Activated T-helper 17 cell treated with anti-CD3 and anti-CD28 coated beads, Interleukin-2, amount 50 U/mL, for 72 hours (primary cell): ENCODE results near the gene LTBP4. TPM values are rescaled to one million over a fixed set of nuclear protein-coding genes. Genes with fewer than 3 reads are reported as not detected.
"Not testable (repeated sequence)": the region's sequence is repeated elsewhere in the genome, so short reads cannot be mapped to it uniquely, and the experiment has no call there.

Experiments
- ATAC-seq: fragments of 150-1000 bp; cut with Tn5 transposase; replicated peaks from 2 replicates; pipeline ENCODE4 v1.10.0; 2021; ENCODE audit warnings: mild to moderate bottlenecking, moderate library complexity
- H3K27ac Mint-ChIP-seq: one replicate; pipeline ENCODE4 v1.8.0; 2022; ENCODE audit warnings: mixed read lengths
- H3K27me3 Mint-ChIP-seq: one replicate; pipeline ENCODE4 v1.8.0; 2022; ENCODE audit warnings: mixed read lengths
- H3K36me3 Mint-ChIP-seq: one replicate; pipeline ENCODE4 v1.8.0; 2022; ENCODE audit warnings: low read depth, mild to moderate bottlenecking, mixed read lengths
- H3K4me1 Mint-ChIP-seq: one replicate; pipeline ENCODE4 v1.8.0; 2022; ENCODE audit warnings: mixed read lengths
- H3K4me3 Mint-ChIP-seq: one replicate; pipeline ENCODE4 v1.8.0; 2022; ENCODE audit warnings: mild to moderate bottlenecking, mixed read lengths
- H3K9me3 Mint-ChIP-seq: one replicate; pipeline ENCODE4 v1.8.0; 2022; ENCODE audit warnings: mixed read lengths
- total RNA-seq, 2 donors: library from RNA; stranded (reverse); gene quantifications; one replicate each; pipeline ENCODE4 v1.2.3, GENCODE V29; 2022

Gene LTBP4
- total RNA-seq, 2 donors from 2014 or later, result 117 to 331 TPM

DNA sequence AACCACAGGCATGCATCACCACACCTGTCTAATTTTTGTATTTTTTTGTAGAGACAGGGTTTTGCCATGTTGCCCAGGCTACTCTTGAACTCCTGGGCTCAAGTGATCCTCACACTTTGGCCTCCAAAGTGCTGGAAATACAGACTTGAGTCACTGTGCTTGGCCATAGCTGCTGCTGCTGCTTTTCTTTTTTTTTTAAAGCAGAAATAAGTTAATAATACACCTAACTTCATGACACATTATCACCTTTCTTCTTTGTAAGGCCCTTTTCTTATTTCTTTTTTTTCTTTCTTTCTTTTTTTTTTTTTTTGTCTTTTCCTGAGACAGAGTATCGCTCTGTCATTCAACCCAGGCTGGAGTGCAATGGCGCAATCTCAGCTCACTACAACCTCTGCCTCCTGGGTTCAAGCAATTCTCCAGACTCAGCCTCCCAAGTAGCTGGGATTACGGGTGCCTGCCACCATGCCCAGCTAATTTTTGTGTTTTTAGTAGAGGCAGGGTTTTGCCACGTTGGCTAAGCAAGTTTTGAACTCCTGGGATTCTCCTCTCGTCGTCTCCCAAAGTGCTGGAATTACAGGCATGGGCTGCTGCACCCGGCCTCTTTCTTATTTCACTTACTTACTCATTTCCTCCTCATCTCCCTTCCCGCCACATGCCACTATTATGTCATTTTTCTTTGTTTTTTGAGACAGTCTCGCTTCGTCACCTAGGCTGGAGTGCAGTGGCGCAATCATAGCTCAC, 15.8 kb upstream of the LTBP4 start:
- Mint-ChIP-seq H3K36me3 (peaks cover 82% of the 10 kb centered on the region), H3K4me3 (no peak overlapping the region), H3K27ac (peak overlapping the region; percentile 66), H3K9me3 (no peaks in the 10 kb centered on the region), H3K27me3 (no peaks in the 10 kb centered on the region), H3K4me1 (peaks cover 9% of the 10 kb centered on the region)
- ATAC-seq, result peak; percentile 57

DNA sequence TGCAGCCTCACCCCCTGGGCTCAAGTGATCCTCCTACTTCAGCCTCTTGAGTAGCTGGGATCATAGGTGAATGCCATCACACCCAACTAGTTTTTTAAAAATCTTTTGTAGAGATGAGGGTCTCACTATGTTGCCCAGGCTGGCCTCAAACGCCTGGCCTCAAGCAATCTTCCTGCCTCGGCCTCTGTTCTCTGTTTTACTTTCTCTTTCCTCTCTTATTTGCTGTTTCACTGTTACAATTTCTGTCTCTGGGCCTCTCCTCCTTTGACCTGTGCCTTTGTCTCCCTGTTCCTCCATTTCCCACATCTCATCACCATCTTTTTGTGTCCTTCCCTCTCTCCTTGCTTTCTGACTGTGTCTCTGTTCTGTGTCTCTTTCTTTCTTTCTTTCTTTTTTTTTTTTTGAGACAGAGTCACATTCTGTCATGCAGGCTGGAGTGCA, 15.2 kb upstream of the LTBP4 start:
- Mint-ChIP-seq H3K36me3 (peaks cover 76% of the 10 kb centered on the region), H3K9me3 (no peaks in the 10 kb centered on the region), H3K27me3 (no peaks in the 10 kb centered on the region), H3K4me3 (no peak overlapping the region), H3K4me1 (peaks cover 9% of the 10 kb centered on the region), H3K27ac (peak overlapping the region; percentile 66)
- no peak for ATAC-seq

DNA sequence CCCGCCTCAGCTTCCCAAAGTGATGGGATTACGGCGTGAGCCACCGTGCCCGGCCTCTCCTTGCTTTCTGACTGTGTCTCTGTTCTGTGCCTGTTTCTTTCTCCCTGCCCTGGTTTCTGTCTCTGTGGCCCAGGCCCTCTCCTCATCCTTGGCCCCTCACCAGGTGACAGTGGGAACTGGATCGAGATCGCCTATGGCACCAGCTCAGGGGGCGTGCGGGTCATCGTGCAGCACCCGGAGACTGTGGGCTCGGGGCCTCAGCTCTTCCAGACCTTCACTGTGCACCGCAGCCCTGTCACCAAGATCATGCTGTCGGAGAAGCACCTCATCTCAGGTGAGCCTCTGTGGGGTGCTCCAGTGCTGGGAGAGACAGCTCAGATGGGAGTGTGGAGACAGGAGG, 14.6 kb upstream of the LTBP4 start:
- Mint-ChIP-seq H3K27ac (peak overlapping the region; percentile 66), H3K27me3 (no peaks in the 10 kb centered on the region), H3K4me3 (no peak overlapping the region), H3K4me1 (peaks cover 9% of the 10 kb centered on the region), H3K36me3 (peaks cover 70% of the 10 kb centered on the region), H3K9me3 (no peaks in the 10 kb centered on the region)
- ATAC-seq, result no peak

DNA sequence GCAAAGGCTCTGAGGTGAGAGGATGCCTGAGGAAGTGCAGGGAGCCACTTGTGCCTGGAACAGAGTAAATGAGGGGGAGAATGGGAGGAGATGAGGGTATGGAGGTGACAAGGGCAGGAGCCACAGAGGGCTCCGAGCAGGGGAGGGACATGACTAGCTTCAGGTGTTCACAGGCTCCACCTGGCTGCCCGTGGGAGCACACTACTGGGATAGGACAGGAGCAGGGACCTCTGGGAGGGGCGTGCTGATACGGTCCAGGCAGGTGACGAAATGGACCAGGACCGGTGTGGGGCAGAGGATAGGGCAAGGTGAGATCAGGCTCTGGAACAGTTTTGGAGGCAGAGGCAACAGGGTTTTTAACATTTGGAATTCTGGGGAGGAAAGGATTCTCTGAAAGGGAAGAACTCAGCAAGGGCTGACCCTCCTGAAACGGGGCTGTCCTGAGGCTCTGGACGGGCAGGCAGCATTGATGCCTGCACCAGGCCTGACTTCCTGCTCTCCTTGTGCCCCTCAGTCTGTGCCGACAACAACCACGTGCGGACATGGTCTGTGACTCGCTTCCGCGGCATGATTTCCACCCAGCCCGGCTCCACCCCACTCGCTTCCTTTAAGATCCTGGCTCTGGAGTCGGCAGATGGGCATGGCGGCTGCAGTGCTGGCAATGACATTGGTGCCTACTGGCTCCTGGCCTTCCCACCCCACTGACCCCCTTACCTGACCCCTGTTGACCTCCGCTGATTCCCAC, 12.9 kb upstream of the LTBP4 start:
- Mint-ChIP-seq H3K36me3 (peaks cover 55% of the 10 kb centered on the region), H3K27me3 (no peaks in the 10 kb centered on the region), H3K27ac (peak overlapping the region; percentile 52), H3K9me3 (no peaks in the 10 kb centered on the region), H3K4me3 (no peak overlapping the region), H3K4me1 (peaks cover 5% of the 10 kb centered on the region)
- ATAC-seq, result no peak

DNA sequence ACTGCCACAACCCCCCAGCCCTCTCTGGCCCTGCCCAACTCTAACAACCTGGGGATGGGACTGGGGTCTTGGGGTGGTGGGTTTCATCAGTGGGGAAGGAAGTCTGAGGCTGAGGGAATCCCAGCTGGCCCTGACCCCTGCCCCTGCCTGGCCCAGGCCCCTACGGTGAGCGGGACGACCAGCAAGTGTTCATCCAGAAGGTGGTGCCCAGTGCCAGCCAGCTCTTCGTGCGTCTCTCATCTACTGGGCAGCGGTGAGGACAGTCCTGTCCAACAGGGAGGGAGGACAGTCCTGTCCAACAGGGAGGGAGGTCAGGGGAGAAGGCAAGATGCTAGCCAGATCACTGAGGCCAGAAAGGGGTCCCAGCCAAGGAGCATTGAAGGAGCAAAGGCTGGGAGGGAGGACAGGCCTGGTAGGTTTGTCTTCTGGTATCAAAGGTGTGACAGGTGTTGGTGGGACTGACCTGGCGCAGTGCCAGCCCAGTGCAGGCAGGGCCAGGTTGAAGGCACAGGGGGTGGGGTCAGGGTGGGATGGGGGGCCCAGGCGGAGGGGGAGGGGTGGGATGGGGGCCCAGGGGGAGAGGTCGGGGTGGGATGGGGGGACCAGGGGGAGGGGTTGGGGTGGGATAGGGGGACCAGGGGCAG, 12.1 kb upstream of the LTBP4 start:
- Mint-ChIP-seq H3K36me3 (peaks cover 48% of the 10 kb centered on the region), H3K4me1 (peaks cover 5% of the 10 kb centered on the region), H3K27ac (peak overlapping the region; percentile 7), H3K4me3 (no peak overlapping the region), H3K27me3 (no peaks in the 10 kb centered on the region), H3K9me3 (no peaks in the 10 kb centered on the region)
- no peak for ATAC-seq

DNA sequence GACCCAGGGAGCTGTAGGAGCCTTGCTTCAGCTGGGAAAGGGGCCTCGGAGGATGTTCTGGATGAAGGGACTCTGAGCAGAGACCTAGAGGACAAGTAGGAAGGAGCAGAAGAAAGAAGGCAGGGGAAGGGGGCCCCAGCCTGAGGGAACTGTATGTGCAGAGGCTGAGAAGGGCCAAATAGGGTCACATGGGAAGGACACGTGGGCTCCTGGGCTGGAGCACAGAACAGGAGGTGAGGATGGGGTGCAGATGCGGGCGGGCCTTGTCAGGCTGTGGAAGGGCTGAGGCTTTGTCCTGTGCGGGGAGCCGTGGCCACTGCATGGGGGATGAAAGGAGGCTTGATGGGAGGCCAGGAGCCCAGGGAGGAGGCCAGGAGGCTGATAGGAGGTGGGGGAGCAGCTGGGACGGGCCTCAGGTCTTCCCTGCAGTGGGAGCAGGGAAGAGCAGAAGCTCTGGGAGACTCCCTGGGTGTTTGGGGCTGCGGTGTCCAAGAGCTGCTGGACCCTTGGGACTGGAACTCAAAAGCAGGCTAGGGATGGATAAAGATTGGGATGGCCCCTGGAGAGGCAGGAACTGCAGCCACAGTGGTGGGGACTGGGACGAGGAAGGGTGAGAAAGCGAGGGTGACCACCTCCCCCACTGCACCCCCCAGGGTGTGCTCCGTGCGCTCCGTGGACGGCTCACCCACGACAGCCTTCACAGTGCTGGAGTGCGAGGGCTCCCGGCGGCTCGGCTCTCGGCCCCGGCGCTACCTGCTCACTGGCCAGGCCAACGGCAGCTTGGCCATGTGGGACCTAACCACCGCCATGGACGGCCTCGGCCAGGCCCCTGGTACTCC, 11.4 kb upstream of the LTBP4 start:
- ATAC-seq, result no peak
- peaks cover 40% of the 10 kb centered on the region for H3K36me3 Mint-ChIP-seq
- peaks cover 13% of the 10 kb centered on the region for H3K4me1 Mint-ChIP-seq
- no peak overlapping the region for H3K4me3 Mint-ChIP-seq
- no peaks in the 10 kb centered on the region for H3K27me3 Mint-ChIP-seq
- no peaks in the 10 kb centered on the region for H3K9me3 Mint-ChIP-seq
- H3K27ac Mint-ChIP-seq, result peak overlapping the region; percentile 7

DNA sequence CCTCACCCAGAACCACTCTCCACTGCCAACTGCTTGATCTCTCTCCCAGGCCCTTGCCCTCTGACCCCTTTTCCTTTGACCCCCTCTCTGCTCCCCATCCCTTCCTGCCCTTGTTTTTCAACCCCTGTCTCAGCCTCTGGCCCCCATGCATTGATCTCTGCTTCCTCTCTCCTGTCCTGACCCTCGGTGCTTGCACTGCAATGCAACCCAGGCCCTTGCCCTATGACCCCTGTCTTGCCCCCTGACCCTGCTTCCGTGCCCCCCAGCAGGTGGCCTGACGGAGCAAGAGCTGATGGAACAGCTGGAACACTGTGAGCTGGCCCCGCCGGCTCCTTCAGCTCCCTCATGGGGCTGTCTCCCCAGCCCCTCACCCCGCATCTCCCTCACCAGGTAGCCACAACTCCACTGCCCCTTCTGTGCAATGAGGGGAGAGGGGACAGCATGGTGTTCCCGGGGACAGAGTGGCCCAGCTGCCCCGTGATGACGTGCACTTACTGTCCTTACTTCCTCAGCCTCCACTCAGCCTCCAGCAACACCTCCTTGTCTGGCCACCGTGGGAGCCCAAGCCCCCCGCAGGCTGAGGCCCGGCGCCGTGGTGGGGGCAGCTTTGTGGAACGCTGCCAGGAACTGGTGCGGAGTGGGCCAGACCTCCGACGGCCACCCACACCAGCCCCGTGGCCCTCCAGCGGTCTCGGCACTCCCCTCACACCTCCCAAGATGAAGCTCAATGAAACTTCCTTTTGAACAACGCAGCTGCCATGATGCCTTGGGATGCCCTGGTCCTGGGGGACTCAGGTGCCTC, 10.5 kb upstream of the LTBP4 start:
- Mint-ChIP-seq H3K27ac (no peak overlapping the region), H3K4me3 (no peak overlapping the region), H3K9me3 (no peaks in the 10 kb centered on the region), H3K36me3 (peaks cover 31% of the 10 kb centered on the region), H3K4me1 (peaks cover 16% of the 10 kb centered on the region), H3K27me3 (no peaks in the 10 kb centered on the region)
- no peak for ATAC-seq

DNA sequence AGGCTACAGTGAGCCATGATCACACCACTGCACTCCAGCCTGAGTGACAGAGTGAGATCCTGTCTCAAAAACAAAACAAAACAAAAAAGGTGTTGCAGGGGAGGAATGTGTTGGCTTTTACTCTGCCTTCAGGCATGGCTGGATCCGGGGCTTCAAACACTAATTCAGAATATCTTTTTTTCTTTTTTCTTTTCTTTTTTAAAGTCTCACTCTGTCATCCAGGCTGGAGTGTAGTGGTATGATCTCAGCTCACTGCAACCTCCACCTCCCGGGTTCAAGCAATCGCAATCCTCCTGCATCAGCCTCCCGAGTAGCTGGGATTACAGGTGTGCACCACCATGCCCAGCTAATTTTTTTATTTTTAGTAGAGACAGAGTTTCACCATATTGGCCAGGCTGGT, 9.4 kb upstream of the LTBP4 start:
- not testable (repeated sequence) for ATAC-seq, H3K27me3 Mint-ChIP-seq

DNA sequence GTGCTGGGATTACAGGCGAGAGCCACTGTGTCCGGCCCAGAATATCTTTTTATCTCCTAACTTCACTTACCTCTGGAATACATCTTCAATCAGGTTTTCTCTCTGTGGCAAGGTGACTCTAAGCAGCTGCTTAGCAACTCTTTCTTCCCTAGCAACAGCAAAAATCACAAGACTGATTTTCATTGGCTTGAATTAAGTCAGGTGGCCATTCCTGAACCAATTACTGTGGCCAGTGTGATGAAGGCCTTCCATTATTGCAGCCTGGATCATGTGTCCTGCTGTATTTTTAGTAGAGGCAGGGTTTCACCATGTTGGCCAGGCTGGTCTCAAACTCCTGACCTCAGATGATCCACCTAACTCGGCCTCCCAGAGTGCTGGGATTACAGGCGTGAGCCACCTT, 9.0 kb upstream of the LTBP4 start:
- peaks cover 11% of the 10 kb centered on the region for H3K4me1 Mint-ChIP-seq
- H3K4me3 Mint-ChIP-seq, result no peak overlapping the region
- ATAC-seq, result peak; percentile 81
- peaks cover 16% of the 10 kb centered on the region for H3K36me3 Mint-ChIP-seq
- no peaks in the 10 kb centered on the region for H3K27me3 Mint-ChIP-seq
- H3K27ac Mint-ChIP-seq, result peak overlapping the region; percentile 5
- H3K9me3 Mint-ChIP-seq, result no peaks in the 10 kb centered on the region

More for the DNA sequence above, 9.4 kb upstream of the LTBP4 start:
- Mint-ChIP-seq H3K4me1 (peaks cover 11% of the 10 kb centered on the region), H3K36me3 (peaks cover 21% of the 10 kb centered on the region), H3K27ac (peak overlapping the region; percentile 5)
- not testable (repeated sequence) for H3K4me3 Mint-ChIP-seq, H3K9me3 Mint-ChIP-seq

DNA sequence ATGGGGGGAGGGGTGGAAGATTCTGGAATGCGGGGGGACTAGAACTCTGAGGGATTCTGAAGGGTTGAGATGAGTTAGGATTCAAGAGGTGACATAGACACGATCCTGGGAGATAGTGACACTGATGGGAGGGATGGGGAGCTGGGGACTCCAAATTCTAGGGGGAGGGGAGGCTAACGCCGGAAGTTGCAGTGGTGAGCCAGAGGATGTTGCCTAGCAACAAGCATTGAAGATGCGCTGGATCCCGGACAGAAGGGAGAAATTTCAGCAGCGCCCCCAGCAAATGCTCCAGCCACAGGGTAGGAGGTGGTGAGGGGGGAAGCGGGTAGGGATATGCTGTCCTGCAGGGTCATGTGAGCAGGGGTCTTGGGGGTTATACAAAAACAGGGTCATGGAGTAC, 6.9 kb upstream of the LTBP4 start:
- Mint-ChIP-seq H3K9me3 (no peaks in the 10 kb centered on the region), H3K4me3 (no peak overlapping the region), H3K36me3 (no peaks in the 10 kb centered on the region), H3K4me1 (peaks cover 20% of the 10 kb centered on the region), H3K27me3 (peaks cover 10% of the 10 kb centered on the region), H3K27ac (peak overlapping the region; percentile 48)
- no peak for ATAC-seq

DNA sequence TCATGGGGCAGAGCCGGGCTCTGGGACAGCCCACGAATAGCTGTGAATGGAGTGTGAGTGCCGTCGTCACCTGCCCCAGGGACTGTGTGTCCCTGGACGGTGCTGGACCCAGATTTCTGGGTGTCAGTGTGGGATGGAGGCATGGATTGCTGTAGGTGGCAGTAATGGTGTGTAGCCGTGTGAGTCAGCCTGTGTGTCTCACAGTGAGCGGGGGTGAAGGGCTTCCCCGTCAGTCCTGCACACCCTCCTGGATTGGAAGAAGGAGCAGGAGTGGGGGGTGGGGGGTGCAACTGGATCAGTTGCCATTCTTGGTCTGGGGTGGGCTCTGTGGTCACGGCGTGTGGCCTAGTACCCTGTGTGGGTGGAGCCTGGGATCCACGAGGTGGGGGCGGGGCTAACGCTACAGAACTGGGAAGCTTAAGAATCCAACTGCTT, 6.5 kb upstream of the LTBP4 start:
- Mint-ChIP-seq H3K27me3 (peaks cover 13% of the 10 kb centered on the region), H3K27ac (peak overlapping the region; percentile 48), H3K4me1 (peaks cover 24% of the 10 kb centered on the region), H3K9me3 (no peaks in the 10 kb centered on the region), H3K36me3 (no peaks in the 10 kb centered on the region), H3K4me3 (no peak overlapping the region)
- peak; percentile 53 for ATAC-seq

DNA sequence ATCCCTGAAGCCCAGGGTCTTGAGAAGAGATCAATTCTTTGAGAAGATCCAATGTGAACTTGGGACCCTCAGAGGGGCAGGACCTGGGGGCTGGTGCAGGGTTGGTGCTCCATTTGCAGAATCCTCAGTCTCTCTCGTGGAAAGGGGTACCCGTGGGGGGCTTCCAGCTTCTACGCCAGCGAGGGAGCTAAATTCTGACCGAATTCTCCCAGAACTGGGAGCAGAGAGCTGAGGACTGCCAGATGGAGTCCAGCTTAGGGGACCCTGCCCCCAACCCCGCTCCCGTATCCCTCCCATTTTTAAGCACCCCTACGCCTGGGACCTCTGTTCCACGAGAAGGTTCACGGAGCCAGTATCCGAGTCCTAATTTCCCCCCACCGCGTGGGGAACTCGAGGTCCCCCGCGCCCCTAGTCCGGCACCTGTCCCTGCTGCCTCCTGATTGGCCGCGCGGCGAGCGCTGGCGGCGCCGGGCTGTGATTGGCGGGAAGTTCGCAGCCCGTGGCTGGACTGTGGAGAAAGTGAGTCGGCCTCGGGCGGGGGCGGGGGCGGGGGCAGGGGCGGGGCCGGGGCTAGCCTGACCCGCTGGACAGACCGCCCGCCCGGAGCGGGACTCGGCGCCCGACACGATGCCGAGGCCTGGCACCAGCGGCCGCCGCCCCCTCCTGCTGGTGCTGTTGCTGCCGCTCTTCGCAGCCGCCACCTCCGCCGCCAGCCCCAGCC, 4.4 kb upstream of the LTBP4 start:
- peak overlapping the region; percentile 62 for H3K4me3 Mint-ChIP-seq
- no peak overlapping the region for H3K27ac Mint-ChIP-seq
- peak; percentile 17 for ATAC-seq
- H3K36me3 Mint-ChIP-seq, result no peaks in the 10 kb centered on the region
- peaks cover 34% of the 10 kb centered on the region for H3K4me1 Mint-ChIP-seq
- H3K27me3 Mint-ChIP-seq, result peaks cover 22% of the 10 kb centered on the region
- no peaks in the 10 kb centered on the region for H3K9me3 Mint-ChIP-seq

DNA sequence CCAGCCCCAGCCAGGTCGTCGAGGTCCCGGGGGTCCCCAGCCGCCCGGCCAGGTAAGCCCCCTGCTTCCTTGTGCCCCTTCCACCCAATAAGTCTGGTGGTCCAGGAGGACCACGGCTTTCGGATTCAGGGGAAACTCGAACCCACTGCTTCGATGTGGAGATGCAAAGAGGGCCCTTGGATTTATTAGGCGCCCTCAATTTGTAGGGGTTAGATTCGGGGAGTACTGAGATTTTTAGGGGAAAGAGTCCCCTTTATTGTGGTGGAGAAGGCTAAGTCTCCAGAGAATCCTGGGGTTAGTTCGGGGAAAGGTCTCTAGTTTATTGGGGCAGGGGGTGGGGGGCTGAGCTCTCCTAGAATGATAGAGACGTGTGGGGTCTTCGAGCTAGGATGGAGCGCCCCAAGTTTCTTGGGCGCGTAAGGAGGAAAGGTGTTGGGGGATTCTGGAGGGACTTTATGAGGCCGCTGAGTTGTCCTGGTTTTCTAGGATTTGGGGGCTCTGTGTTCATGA, 3.8 kb upstream of the LTBP4 start:
- Mint-ChIP-seq H3K9me3 (no peaks in the 10 kb centered on the region), H3K27me3 (peaks cover 22% of the 10 kb centered on the region), H3K4me3 (peak overlapping the region; percentile 62), H3K36me3 (no peaks in the 10 kb centered on the region), H3K4me1 (peaks cover 38% of the 10 kb centered on the region), H3K27ac (no peak overlapping the region)
- no peak for ATAC-seq
